ENCODE data around the gene ERP27.

ERP27 gene

GRCh38 chr12:14934511-14934910 is 3.8 kb downstream of the ERP27 start:
- peaks cover 4% of the 10 kb centered on the region; the same call in 1 of the 2 replicates for H3K4me1 ChIP-seq
- no peak for TF ChIP-seq CTCF (IDR thresholded peaks at IDR 0.05; ENCODE audit: low read depth, low read length)
- H3K4me3 ChIP-seq (ENCODE audit: low read depth, low read length) = no peak overlapping the region
- H3K9me3 ChIP-seq = no peaks in the 10 kb centered on the region
- DNase-seq = no peak
- no peaks in the 10 kb centered on the region for H3K36me3 ChIP-seq
- H3K27me3 ChIP-seq = no peaks in the 10 kb centered on the region

GRCh38 chr12:14931791-14932560 is 6.4 kb downstream of the ERP27 start:
- Histone ChIP-seq H3K36me3 (no peaks in the 10 kb centered on the region), H3K27me3 (no peaks in the 10 kb centered on the region), H3K4me1 (peaks cover 15% of the 10 kb centered on the region), H3K4me3 (ENCODE audit: low read depth, low read length) (no peak overlapping the region), H3K9me3 (no peaks in the 10 kb centered on the region)
- no peak for TF ChIP-seq CTCF (IDR thresholded peaks at IDR 0.05; ENCODE audit: low read depth, low read length)
- no peak for DNase-seq

- no peak overlapping the region for H3K4me3 ChIP-seq (ENCODE audit: low read depth, low read length)
- H3K36me3 ChIP-seq = no peaks in the 10 kb centered on the region
- DNase-seq = no peak
- no peaks in the 10 kb centered on the region for H3K27me3 ChIP-seq
- peaks cover 15% of the 10 kb centered on the region for H3K4me1 ChIP-seq
- no peak for TF ChIP-seq CTCF (IDR thresholded peaks at IDR 0.05; ENCODE audit: low read depth, low read length)
- no peaks in the 10 kb centered on the region for H3K9me3 ChIP-seq
These were observed 7.0 kb downstream of the ERP27 start for GRCh38 chr12:14931359-14931758.

GRCh38 chr12:14930299-14930698 is 8.0 kb downstream of the ERP27 start:
- no peak overlapping the region for H3K4me3 ChIP-seq (ENCODE audit: low read depth, low read length)
- H3K9me3 ChIP-seq = no peaks in the 10 kb centered on the region
- DNase-seq = no peak
- peaks cover 13% of the 10 kb centered on the region for H3K4me1 ChIP-seq
- TF ChIP-seq CTCF (IDR thresholded peaks at IDR 0.05; ENCODE audit: low read depth, low read length) = no peak
- H3K36me3 ChIP-seq = no peaks in the 10 kb centered on the region
- no peaks in the 10 kb centered on the region for H3K27me3 ChIP-seq

GRCh38 chr12:14928931-14929330 is 9.4 kb downstream of the ERP27 start:
- H3K4me3 ChIP-seq (ENCODE audit: low read depth, low read length) = no peak overlapping the region
- H3K27me3 ChIP-seq = no peaks in the 10 kb centered on the region
- no peaks in the 10 kb centered on the region for H3K9me3 ChIP-seq
- peaks cover 13% of the 10 kb centered on the region for H3K4me1 ChIP-seq
- no peak for DNase-seq
- no peaks in the 10 kb centered on the region for H3K36me3 ChIP-seq
- TF ChIP-seq CTCF (IDR thresholded peaks at IDR 0.05; ENCODE audit: low read depth, low read length) = no peak

GRCh38 chr12:14927267-14927666 is 11.1 kb downstream of the ERP27 start:
- H3K27me3 ChIP-seq = no peaks in the 10 kb centered on the region
- H3K36me3 ChIP-seq = no peaks in the 10 kb centered on the region
- no peak overlapping the region for H3K4me3 ChIP-seq (ENCODE audit: low read depth, low read length)
- peaks cover 13% of the 10 kb centered on the region for H3K4me1 ChIP-seq
- TF ChIP-seq CTCF (IDR thresholded peaks at IDR 0.05; ENCODE audit: low read depth, low read length) = no peak
- H3K9me3 ChIP-seq = no peaks in the 10 kb centered on the region
- DNase-seq = no peak

Measured in BE2C (cell line).